ENCODE results near the gene ADAM17.

GRCh38 chr2:9498210-9498609 is 57.4 kb downstream of the ADAM17 start:
- TF ChIP-seq HNRNPH1 (optimal IDR thresholded peaks at IDR 0.05; ENCODE audit: low read depth, low read length) (no peak), CTCF (IDR thresholded peaks at IDR 0.05 in 2 of 3, conservative IDR thresholded peaks at IDR 0.05 in 1 of 3; ENCODE audit: insufficient read depth in 2 of 3, low read depth in 1 of 3, low read length in 3 of 3) (no peak)
